ENCODE results near the gene PCSK6.

- TF ChIP-seq GATA2 (IDR thresholded peaks at IDR 0.05; ENCODE audit: low read depth, low read length) (no peak), GATA3 (IDR thresholded peaks at IDR 0.05; ENCODE audit: low read depth, low read length) (no peak)
Measured at GRCh38 chr15:101357333-101357732, 132.2 kb downstream of the PCSK6 start.
